IPS-11a (cell line): ENCODE results near the gene IFT25.
"Not testable (repeated sequence)": the region's sequence is repeated elsewhere in the genome, so short reads cannot be mapped to it uniquely, and the experiment has no call there.

Experiments
- H3K4me3 ChIP-seq: one replicate; pipeline ENCODE4 v1.5.1; 2013; ENCODE audit warnings: low read depth, low read length, control low read depth

IFT25 gene

DNA sequence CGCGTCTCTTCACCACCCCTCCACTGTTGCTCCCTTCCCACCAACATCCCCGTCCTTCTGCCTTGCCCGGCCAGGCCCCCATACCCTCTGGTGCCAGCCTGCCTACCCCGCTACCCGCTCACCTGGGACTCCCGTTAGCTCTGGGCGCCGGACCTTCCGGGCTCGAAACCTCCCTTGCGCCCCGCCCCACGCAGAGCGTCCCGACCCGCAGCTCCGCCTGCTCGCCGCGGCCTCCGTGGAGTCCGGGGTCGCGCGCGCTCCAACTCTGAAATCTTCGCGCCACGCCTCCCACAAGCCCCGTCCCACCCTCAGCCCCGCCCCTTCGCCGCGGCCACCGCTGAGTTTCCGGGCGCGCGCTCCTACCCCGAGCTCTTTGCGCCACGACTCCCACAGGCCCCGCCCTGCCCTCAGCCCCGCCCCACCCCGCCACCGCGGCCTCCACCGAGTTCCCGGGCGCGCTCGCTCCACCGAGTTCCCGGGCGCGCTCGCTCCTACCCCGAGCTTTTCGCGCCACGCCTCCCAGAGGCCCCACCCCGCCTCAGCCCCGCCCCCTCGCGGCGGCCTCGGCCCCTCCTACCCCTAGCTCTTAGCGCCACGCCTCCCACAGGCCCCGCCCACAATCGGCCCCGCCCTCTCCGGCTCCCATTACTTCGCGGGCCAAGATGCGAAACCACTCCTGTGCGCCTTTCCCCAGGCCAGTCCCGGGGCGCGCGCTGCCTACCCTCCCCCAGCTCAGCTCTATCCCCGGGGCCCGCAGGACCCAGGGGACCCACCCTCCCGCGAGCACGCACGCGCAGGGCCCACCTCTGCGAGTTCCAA is at the start of gene IFT25:
Gene IFT25 (minus strand): TSS at position 267 of the 819 bp plus-strand sequence. CDS start 5,617 bp downstream, outside the sequence.
- H3K4me3 ChIP-seq, result peak within 1 kb of the TSS; percentile 80

DNA sequence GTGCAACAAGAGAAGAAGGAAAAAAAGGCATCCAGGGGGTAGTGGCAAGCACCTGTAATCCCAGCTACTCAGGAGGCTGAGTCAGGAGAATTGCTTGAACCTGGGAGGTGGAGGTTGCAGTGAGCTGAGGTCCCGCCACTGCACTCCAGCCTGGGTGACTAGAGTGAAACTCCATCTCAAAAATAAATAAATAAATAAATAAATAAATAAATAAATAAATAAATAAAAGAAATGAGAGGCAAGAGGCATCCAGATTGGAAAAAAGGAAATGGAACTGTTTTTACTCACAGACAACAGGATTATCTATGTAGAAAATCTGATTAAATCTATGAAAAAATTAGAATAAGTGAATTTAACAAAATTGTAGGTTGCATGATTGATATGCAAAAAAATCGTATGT is 49.0 kb upstream of the IFT25 start:
- not testable (repeated sequence) for H3K4me3 ChIP-seq

DNA sequence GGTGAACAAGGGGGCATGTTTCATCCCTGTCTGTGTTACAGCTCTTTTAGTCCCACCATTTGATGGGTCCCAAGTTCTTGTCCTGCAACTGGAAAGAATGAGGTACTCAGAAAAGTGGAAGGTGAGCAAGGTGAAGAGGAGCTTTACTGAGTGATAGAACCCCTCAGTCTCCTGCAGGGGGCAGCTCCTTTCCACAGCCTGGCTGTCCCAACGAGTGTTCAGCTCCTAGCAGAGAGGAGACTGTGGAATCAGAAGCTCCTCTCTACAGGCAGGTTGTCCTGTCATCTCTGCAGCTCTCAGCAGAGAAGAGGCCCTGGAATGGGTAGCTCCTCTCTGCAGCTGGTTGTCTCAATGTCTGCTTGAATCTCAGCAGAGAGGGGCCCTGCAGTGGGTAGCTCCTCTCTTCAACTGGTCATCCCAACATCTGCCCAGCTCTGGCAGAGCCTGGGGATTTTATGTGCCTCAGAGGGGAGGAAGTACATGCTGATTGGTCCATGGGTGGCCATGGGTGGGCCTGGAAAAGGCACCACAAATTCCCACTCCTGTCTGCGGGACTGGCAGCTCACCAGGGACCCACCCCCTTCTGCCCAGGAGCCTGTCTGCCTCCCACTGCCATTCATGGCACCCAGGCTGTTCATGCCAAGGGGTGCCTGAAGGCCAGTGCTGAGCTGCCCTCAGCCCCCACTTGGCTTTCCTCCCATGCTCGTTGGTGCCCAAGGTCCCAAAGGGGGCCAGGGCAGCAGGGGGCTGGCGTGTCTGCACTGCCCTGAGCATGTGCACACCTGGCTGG is 46.8 kb upstream of the IFT25 start:
- no peak overlapping the region for H3K4me3 ChIP-seq

DNA sequence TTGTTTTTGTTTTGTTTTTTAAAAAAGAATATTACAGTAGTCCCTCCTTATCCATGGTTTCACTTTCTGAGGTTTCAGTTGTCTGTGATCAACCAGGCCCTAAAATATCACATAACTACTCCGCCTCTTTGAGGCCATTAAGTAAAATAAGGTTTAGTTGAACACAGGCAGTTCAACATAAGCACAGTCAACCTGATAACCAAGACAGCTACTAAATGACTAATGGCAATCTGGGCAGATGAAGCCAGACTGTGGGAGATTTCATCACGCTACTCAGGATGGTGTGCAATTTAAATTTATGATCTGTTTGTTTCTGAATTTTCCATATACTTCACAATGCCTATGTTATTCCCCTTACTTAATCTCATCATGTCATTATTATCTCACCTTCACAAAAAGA is 42.4 kb upstream of the IFT25 start:
- no peak overlapping the region for H3K4me3 ChIP-seq

DNA sequence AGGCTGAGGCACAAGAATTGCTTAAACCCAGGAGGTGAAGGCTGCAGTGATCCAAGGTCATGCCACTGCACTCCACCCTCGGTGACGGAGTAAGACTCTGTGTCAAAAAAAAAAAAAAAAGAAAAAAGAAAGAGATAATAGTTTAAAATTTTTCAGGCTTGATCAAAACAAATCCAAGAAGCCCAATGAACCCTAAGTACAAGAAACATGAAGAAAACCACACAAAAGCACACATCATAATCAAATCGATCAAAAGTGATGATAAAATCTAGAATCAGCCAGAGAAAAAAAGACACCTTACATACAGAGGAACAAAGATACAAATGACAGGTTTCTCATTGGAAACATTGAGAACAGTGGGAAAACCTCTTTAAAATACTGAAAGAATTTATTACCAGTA is 41.0 kb upstream of the IFT25 start:
- H3K4me3 ChIP-seq, result no peak overlapping the region

DNA sequence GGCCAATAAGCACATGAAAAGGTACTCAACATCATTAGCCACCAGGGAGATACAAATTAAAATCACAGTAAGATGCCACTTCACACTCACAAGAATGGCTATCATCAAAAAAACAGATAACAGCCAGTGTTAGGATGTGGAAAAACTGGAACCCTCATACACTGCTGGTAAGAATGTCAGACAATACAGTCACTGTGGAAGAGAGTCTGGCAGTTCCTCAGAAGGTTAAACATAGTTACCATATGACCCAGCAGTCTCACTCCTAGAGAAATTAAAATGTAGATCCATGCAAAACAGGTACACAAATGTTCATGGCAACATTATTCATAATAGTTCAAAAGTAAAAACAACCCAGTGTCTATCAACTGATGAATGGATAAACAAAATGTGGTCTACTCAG is 39.2 kb upstream of the IFT25 start:
- H3K4me3 ChIP-seq, result no peak overlapping the region

DNA sequence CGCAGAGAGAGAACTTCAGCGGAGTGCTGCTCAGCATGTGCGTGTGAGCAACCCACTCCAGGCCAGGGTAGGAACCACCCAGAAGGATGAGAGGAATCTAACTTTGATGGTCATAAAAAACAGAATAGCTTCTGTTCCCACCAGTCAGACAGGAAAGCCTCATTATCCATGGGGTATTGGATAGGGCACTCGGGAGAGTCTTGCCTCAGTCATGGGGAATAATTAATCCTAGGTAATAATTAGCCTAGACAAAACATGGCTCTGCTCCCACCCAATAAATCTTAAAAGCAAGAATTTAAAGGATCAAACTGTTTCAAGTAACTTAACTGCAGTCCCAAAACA is 37.2 kb upstream of the IFT25 start:
- H3K4me3 ChIP-seq, result no peak overlapping the region

DNA sequence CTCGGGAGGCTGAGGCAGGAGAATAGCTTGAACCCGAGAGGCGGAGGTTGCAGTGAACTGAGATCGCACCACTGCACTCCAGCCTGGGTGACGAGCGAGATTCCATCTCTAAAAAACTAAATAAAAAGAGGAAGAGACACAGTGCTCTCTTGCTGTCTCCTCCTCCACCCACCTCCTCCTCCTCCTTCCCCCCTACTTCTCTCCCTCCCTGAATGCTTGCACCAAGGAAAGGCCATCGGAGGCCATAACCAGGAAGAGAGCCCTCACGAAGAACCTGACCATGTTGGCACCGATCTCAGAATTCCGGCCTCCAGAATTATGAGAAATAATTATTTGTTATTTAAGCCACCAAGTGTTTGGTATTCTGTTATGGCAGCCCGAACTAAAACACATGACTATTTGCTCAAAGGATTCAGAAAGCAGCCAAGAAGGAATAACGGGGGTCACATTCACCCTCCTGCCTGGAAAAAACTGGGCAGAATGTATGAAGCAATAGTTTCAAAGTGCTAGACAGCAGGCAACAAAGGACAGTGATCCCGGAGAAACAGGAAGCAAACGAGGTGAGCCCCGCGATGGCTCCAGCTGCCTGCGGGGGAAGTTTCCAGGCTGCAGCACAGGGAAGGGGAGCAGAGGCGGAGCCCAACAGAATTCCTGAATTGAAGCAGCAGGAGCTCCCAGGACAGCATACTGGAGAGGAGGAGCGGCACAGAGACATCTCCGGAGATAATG is 36.7 kb upstream of the IFT25 start:
- no peak overlapping the region for H3K4me3 ChIP-seq

DNA sequence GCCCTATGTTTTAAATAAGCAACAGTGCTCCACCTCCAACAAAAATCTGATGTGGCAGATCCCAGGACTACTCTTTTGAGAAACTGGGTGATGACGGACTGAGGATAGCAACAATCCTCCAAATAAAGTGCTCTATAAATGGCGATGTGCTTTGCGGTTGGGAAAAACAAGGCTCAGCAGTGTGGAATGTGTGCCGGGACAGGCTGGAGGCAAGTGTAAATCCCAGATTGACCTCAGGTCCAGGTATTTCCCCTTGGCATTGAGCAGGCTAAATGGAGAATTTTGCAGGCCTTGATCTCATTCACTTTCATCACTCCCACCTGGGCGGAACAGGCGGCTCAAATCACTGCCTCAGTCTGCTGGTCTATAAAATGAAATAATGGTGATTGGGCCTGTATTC is 35.7 kb upstream of the IFT25 start:
- no peak overlapping the region for H3K4me3 ChIP-seq

DNA sequence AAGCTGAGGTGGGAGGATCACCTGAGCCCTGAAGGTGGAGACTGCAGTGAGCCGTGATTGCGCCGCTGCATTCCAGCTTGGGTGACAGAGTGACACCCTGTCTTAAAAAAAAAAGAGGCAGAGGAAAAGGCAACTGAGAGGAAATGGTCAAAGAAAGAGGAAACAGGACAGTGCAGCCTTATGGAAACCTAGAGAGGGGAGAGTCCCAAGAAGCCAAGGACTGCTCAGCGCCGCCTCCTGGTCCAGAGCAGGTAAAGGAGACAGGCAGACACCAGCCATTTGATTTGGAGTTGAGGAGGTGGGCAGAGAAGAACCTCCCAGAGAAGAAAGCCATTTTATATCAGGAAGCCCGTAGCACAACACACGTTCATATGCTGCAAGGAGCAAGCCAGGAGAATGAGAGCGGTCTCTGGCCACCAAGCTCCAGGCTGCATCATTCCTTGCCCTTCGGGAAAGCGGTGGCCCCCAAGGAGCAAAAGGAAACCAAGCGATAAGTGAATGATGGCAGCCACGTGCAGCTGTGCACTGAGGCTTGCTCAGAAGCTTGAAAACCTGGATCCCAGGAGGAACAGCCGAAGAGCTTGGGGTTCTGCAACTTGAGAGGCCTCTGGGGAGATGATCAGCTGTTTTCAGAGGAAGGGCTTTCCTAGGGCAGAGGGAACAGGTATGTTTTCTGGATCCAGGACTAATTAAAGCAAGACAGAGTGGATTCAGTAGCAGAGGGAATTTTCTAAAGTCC is 34.4 kb upstream of the IFT25 start:
- H3K4me3 ChIP-seq, result no peak overlapping the region

DNA sequence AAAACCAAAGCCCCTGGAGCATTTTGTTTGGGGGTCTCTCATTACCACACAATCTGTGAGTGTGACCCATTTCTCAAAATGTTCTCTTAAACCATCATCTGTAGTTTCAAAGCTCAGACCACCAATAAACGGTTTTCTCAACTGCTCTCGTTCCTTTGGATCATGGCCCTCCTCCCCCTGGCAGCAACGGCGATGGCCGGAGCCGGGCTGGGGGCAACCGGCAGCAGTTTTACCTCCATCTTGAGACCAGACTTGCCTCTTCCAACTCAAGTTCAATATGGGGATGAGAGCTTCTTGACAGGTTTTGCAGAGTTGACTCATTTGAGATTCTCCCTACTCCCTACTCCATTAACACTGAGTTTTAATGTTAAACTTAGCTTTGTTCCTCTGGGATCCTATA is 30.4 kb upstream of the IFT25 start:
- H3K4me3 ChIP-seq, result no peak overlapping the region

DNA sequence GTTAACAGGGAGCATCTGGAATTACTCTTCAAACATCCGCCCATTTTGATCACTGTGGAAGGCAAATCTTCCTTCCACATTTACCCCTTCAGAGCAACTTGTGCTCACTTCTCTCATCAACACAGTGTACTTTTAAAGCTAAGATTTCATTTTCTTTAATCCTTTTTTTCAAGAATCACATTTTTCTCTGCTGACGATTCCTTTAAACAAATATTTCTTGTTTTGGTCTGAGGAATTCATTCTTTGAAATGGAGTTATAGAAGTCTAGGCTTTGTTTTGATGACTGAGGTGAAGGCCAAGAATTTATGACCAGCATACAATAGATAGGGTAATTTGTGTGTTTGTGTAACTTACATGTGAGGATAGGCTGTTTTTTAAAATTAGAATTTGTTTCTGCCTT is 26.2 kb upstream of the IFT25 start:
- H3K4me3 ChIP-seq, result no peak overlapping the region

DNA sequence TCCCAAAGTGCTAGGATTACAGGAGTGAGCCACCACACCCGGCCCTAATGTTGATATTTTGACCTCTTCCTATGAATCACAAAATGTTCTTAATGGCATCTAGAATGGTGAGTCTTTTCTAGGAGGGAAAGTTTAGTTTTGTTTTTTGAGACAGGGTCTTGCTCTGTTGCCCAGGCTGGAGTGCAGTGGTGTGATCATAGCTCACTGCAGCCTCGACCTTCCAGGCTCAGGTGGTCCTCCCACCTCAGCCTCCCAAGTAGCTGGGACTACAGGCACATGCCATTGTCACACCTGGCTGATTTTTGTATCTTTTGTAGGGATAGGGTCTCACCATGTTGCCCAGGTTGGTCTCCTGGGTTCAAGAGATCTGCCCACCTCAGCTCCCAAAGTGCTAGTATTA is 23.8 kb upstream of the IFT25 start:
- H3K4me3 ChIP-seq, result not testable (repeated sequence)

DNA sequence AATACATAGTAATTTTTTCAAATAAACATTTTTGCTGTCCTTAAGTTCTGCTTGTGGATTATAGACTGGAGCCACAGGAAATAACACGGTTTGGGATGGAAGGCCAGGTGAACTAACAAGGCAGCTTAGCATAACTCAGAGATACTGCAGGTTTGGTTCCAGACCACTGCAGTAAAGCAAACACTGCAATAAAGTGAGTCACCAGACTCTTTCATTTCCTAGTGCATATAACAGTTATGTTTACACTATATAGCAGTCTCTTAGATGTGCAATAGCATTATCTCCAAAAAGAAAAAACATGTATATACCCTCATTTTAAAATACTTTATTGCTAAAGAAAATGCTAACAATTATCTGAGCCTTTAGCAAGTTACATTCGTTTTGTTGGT is 22.6 kb upstream of the IFT25 start:
- no peak overlapping the region for H3K4me3 ChIP-seq

DNA sequence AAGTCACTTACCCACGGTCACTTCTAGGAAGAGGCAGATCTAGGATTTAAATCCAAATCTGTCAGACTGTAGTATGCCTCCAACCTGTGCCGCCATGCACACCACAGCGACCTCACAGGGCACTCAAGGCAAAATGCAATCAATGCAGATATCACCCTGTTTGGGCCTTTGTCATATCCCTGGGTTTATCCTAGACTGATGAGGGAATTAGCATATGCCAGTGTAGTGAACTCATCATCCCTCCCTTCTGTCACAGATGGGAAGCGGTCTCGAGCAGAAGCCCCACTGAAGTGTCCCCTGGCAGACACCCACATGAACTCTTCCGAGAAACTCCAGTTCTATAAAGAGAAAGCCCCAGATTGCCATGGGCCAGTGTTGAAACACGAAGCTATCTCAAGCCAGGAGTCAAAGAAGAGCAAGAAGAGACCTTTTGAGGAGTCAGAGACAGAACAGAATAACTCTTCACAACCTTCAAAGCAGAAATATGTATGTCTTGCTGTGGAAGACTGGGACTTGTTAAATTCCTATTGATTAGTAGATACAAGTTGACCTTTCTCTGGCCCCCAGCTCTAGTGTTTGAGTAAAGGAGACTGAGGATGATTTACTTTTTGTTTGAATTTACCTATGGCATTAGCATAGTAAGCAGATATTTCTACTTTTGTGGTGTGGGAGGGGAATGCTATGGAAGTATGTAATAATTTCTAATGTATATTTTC is 22.1 kb upstream of the IFT25 start:
- no peak overlapping the region for H3K4me3 ChIP-seq

DNA sequence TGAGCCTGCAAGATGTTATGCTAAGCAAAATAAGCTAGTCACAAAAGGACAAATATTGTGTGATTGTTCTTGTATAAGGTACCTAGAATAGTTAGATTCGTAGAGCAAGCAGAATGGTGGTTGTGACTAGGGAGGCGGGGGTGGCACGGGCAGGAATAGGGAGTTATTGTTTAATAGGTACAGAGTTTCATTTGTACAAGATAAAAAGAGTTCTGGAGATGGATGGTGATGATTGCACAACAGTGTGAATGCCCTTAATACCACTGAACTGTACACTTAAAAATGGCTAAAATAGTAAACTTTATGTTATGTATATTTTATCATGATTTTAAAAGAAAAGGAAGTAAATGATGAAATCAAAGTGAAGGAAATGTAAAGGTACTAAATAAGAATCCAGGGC is 21.3 kb upstream of the IFT25 start:
- no peak overlapping the region for H3K4me3 ChIP-seq

DNA sequence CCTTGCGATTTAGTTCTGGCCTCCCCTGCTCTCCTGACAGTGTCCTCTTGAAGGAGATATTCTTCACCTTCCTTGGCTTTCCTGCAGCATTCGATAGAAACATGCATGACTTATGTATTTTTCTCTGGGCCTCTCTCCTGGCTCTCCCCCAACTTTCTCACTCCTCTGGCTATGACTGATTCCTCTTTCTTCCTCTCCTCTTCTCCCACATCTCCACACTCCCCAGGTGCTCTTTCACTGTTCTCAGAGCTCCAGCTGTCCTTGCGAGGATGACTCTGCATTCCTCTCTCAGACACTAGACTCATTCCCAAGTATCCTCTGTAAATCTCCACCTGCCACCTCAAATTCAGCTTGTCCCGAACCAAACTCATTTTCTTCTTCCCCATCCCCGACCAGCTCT is 18.6 kb upstream of the IFT25 start:
- no peak overlapping the region for H3K4me3 ChIP-seq

DNA sequence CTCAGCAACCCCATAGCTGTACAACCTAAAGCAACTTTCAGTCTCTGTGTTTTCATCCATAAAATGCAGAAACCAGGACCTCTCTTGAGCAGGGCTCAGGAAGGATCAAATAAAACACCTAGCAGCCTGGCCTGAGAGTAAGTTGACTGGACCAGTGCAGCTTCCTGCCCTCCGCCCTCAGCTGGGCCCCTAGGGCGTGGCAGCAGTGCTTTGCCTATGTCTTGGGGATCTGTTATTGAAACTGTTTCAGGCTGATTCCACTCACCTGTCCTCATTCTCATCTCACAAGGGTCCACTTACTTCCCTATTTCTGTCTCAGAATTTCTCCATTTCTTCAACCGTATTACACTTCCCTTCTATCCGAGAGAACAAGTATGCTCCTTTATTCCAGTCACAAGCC is 18.0 kb upstream of the IFT25 start:
- H3K4me3 ChIP-seq, result no peak overlapping the region

DNA sequence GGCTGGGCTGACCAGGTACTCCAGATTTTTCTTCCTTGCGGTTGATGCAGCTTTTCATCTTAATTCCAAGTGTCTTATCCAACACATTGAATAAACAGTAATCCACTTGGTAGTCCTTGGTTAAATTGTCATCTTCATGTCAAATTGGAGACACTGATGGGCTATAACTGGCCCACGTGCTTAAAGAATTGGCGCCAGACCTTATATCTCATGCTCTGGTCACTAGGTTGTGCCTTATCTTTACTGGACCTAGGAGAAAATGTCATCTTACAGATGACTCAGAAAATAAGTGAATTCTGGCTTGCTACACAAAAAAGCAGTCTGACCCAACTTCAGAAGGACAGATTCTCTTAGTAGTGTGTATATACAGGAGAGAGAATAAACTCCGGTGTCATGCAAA is 16.9 kb upstream of the IFT25 start:
- no peak overlapping the region for H3K4me3 ChIP-seq

DNA sequence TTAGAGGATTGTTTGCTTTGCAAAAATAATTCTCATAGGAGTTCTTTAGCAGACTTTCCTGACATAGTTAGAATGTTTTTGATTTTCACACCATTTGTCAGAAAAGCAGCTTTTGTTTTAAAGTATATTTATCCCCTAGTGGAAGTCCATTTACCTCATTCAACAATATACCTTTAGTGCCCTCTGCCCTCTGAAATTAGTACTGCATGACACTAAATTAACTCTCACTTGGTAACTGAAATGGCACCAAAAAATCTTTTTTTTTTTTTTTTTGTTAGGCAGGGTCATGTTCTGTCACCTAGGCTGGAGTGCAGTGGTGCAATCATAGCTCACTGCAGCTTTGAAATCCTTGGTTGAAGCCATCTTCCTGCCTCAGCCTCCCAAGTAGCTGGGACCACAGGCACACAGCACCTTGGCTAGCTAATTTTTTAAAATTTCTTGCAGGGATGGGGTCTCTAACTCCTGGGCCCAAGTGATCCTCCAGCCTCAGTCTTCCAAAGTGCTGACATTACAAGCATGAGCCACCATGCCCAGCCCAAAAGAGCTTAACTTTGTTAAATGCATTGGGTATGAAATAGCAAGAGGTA is 14.3 kb upstream of the IFT25 start:
- no peak overlapping the region for H3K4me3 ChIP-seq
